ENCODE data around the gene FBXO9. TPM values are rescaled to one million over a fixed set of nuclear protein-coding genes. Genes with fewer than 3 reads are reported as not detected.

Gene FBXO9
- total RNA-seq, 1 experiment from 2014 or later = 71.0 TPM

GRCh38 chr6:53100561-53100960 is 35.4 kb downstream of the FBXO9 start (continued):
- TF ChIP-seq REST (IDR thresholded peaks at IDR 0.05; ENCODE audit: low read depth) (no peak), POLR2A (IDR thresholded peaks at IDR 0.05; ENCODE audit: borderline replicate concordance, extremely low read depth, insufficient read depth, insufficient read length) (no peak), SIN3A (IDR thresholded peaks at IDR 0.05; ENCODE audit: low read depth) (no peak), ATF3 (IDR thresholded peaks at IDR 0.05) (no peak)

GRCh38 chr6:53101006-53101405 is 35.8 kb downstream of the FBXO9 start:
- Histone ChIP-seq H3K27me3 (ENCODE audit: insufficient read depth, low read length) (no peaks in the 10 kb centered on the region), H3K4me3 (replicated peaks in 1 of 2; ENCODE audit: low read depth in 1 of 2, low read length in 2 of 2) (no peak overlapping the region), H3K36me3 (ENCODE audit: control insufficient read depth in 1 of 2, insufficient read depth in 2 of 2, low read length in 2 of 2) (peaks cover 22 to 25% of the 10 kb centered on the region in 2 experiments), H3K4me2 (ENCODE audit: low read length) (no peak overlapping the region), H3K9ac (ENCODE audit: low read length) (no peak overlapping the region), H4K20me1 (ENCODE audit: insufficient read depth) (no peaks in the 10 kb centered on the region), H2AFZ (ENCODE audit: low read depth, low read length, poor library complexity, severe bottlenecking) (no peak overlapping the region), H3K4me1 (ENCODE audit: control insufficient read depth in 1 of 2, insufficient read depth in 2 of 2, low read length in 2 of 2) (no peaks in the 10 kb centered on the region), H3K9me3 (ENCODE audit: control insufficient read depth in 1 of 2, insufficient read depth in 1 of 2, low read depth in 1 of 2, low read length in 2 of 2) (no peaks in the 10 kb centered on the region), H3K9me2 (ENCODE audit: insufficient read depth) (no peaks in the 10 kb centered on the region), H3K79me2 (ENCODE audit: insufficient read depth, low read length) (no peaks in the 10 kb centered on the region), H3K27ac (ENCODE audit: low read depth, low read length) (no peak overlapping the region)
- no peak for ATAC-seq
- DNase-seq (ENCODE audit: low read depth, low spot score) = no peak
- BruUV-seq (replicated peaks) = no TSS peak
- CTCF ChIA-PET = no interaction called here
- POLR2A ChIA-PET = no interaction called here
- TF ChIP-seq MAX (IDR thresholded peaks at IDR 0.05) = no peak
- intact Hi-C loops (cut with micrococcal nuclease) = no loop called here
- RAD21 ChIA-PET (ENCODE audit: low non-redundant PET in 1 of 2, low total read pairs in 2 of 2, uncharacterized antibody in 2 of 2, unreplicated experiment in 2 of 2) = no interaction called here

Data from HCT116 (cell line).